ENCODE results near the gene STX1A.
A peak's percentile ranks its signal among the peaks of the same experiment; 100 is the strongest.
"Not testable (repeated sequence)": the region's sequence is repeated elsewhere in the genome, so short reads cannot be mapped to it uniquely, and the experiment has no call there.

Gene STX1A

DNA sequence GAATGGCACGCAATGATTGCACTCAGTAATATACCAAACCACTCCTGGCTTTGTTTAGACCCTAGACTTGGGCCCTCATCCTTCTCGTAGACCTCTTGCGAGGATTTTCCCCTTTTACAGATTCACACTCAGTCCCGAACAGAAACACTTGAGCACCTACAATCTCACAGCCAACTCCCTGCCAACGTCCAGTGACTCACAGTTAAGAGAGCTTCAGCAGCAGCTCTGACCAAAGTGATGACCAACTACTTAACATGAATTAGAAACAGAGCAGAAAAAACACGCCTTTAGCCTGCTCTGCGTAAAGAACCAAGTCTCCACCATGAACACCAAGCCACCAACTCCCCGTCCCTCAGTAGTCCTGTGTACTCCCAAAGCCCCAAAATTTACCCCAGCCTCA, 38.4 kb downstream of the STX1A start:
- peak; percentile 47 for DNase-seq

DNA sequence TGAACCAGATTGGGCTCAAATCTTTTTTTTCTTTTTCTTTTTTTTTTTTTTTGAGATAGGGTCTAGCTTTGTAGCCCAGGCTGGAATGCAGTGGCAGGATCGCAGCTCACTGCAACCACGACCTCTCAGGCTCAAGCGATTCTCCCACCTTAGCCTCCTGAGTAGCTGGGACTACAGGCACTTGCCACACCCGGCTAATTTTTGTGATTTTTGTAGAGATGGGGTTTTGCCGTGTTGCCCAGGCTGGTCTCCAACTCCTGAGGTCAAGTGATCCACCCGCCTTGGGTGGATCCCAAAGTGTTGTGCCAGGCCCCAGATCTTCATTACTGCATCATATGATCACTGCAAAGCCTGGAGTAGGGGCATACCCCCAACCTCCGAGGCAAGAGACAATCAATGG, 39.0 kb downstream of the STX1A start:
- no peak for DNase-seq

DNA sequence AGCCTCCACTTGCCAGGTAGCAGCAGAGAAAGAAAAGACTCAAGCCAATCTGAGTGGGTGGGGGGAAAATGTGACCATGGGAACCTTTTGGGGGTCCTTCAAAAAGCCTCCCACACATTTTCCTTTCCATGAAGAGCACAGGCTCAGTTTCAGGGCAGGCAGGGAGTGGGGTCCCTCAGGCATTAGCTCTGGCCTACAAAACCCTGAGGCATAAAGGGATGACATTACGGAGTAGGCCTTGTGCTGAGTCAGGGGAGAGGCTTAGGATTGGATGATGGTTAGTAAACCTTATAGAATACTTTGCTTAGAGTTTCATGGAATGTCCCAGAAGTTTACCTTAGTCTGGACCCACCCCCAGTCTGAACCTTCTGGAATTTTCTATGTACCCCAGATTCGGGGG, 39.8 kb downstream of the STX1A start:
- no peak for DNase-seq

DNA sequence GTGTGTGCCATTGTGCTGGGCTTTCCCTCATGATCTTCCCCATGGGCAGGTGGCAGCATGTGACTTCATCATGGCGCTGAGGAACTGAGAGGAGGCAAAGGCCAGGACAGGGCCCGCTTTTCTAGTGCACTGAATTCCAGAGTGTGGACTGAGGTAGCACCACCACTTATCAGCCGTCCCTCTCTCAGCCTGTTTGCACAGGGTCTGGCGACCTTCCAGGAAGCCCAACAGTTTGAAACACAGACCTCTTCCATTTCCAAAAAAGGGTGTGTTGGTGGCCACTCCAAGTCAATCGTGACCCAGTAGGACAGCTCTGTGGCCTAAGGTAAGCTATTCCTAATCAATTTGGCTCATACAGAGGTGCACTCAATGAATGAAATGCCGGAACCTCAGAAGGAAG, 40.6 kb downstream of the STX1A start:
- no peak for DNase-seq

DNA sequence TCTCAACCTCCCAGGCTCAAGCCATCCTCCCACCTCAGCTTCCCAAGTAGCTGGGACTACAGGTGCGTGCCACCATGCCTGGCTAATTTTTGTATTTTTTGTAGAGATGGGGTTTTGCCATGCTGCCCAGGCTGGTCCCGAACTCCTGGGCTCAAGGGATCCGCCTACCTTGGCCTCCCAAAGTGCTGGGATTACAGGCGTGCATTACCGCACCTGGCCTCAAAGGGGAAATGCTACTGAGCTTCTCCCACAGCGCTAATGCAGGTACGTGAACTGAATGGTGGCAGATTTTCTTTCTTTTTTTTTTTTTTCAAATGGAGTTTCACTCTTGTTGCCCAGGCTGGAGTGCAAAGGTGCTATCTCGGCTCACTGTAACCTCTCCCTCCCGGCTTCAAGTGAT, 43.4 kb downstream of the STX1A start:
- DNase-seq: not testable (repeated sequence)

DNA sequence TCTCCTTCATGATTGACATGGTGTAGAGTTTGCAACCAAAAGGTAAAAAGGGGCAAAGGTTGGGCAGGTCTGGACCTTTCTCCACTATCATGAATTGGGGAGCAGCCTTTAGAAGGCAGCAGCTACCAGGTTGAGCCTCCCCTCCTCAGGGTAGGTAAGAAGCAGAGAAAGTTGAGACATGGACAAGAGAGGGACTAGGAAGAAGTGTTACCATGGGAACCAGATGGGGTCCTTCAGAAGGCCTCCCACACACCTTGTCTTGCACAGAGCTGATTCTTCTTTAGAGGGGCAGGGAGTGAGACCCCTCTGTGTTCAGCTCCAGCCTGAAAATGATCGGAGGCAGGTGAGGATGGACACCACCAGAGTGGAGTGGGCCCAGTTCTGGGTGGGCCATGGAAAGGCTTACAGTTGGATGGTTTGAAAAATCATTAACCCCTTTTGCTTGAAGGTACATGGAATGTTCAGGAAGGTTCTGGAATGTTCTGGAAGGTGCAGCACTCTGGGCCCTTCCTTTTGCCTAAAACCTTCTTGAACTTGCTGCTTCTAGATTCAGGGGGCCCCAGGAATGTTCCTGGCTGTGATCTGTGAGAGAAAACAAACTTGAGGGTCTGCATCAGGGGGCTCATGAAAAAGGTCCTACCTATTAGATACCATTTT, 44.9 kb downstream of the STX1A start:
- no peak for DNase-seq

DNA sequence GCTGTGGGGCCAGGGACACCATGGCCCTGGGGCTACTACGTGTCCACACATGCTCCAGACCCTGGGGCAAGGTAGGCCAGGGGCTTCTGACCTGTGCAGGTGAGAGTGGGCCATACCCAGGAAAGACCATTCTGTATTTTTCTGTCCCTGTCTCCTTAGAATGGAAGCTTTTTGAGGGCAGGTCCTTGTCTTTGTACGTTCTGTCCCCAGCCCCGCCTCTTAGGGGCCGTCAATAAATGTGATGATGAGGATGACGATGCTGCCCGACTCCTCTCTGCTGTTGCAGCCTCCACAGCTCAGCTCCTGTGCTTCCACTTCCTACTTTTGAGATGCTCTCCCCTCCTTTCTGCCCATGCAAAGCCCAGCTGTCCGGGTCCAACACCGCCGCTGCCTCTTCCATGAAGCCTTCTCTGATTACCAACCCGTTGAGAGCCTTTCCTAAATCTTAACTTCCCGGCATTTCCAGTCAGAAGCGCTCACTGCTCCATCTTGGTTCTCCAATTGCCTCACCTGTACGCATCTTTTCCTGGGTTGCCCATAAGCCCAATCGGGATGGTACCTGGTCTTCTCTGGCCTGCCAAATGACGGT, 47.5 kb downstream of the STX1A start:
- DNase-seq: no peak

DNA sequence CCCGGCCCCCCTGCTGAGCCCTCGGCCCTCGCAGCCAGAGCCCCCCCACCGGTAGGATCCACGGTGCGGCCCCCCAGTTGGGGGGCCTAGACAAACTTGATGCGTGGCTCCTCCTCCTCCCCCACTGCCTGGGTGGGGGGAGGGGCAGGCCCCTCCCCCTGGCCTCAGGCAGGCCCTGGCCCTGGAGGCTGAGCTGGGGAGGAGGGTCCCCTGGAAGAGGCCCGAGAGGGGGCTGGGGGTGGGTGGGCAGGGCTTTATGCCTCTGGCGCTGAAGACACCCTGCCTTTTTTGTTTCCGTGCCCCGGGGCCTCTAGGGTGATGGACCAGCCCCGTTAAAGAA, 48.2 kb downstream of the STX1A start:
- no peak for DNase-seq

DNA sequence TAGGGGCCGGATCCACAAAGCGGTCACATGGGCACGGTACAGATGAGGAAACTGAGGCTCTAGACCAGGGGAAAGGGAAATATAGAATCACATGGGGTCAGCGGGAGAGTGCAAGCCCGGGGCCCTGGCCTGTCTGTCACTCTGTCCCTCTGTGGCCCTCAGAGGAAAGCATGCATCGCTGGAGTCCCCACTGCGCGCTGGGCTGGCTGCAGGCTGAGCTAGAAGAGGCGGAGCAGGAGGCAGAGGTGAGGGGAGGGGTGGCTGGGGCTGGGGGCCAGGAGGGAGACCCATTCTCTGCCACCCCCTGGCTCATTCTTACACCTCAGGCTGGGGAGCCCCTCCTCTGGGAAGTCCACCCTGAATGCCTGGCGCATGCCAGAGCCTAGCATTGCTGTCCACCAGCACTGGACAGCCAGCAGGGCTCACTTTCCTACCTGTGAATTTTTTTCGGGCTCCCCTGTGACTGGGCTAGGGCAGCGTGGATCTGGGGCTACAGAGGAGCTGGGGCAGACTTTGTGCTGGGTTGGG, 49.5 kb downstream of the STX1A start:
- no peak for DNase-seq

DNA sequence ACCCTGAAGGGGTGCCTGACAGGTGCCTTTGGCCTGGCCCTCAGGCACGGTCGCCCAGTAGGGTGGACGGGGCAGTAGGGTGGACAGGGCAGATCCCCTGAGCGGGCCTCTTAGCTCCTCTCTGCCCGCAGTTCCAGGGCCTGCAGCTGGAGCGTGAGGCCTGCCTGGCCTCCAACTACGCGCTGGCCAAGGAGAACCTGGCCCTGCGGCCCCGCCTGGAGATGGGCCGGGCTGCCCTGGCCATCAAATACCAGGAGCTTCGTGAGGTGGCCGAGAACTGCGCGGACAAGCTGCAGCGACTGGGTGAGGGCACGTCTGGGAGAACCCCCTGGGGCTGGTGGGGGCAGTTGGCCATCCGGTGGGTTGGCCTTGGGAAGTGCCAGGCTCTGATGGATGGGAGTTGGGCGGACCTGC, 50.2 kb downstream of the STX1A start:
- DNase-seq: no peak

DNA sequence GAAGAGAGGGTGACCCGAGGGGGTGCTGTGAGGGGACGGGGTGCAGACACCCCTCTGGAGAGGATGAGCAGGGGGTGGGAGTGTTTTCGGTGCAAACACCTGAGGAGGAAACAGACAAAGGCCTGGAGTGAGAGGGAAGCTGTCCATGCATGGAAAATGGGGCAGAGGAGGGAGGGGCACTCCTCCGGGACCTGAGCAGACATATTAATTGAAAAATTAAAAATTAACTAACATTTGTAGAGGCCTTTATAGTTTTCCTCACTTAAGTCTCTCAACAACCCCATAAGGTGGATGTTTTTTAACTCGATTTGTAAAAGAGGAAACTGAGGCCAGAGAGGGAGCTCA, 50.6 kb downstream of the STX1A start:
- no peak for DNase-seq

DNA sequence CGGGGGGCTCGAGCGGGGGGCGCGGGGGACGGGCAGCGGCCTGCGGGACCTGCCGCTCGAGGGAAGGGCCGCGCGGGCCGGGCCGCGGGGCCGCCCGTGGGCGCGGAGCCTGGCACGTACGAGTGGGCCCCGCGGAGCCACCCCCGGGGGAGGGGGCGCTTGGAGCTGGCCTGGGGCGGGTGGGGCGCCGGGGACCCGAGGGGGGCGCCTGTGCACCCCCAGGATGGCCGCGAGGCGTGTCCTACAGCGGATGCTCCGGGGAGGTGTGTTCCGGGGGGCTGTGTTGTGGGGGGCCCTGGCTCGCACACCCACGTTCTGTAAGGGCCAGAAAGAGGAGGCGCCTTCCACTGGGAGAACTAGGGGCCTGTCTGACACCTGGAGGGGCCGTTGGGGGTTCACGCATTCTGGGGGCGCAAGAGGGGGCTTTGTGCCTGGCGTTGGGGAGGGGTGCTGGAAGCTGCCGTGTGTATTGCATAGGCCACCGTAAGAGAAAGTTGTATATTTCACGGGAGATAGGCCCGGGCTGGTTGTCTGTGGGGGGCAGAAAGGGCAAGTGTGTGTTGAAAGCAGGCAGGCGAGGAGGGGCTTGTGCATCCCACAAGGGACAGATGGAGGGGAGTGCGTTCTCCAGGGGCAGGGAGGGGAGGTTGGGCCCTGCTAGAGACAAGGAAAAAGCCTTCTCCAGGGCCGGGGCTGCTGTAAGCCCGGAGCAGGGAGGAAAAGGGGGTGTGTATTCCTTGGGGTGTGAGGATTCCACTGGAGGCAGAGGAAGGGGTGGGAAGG, 51.2 kb downstream of the STX1A start:
- DNase-seq: peak; percentile 12

DNA sequence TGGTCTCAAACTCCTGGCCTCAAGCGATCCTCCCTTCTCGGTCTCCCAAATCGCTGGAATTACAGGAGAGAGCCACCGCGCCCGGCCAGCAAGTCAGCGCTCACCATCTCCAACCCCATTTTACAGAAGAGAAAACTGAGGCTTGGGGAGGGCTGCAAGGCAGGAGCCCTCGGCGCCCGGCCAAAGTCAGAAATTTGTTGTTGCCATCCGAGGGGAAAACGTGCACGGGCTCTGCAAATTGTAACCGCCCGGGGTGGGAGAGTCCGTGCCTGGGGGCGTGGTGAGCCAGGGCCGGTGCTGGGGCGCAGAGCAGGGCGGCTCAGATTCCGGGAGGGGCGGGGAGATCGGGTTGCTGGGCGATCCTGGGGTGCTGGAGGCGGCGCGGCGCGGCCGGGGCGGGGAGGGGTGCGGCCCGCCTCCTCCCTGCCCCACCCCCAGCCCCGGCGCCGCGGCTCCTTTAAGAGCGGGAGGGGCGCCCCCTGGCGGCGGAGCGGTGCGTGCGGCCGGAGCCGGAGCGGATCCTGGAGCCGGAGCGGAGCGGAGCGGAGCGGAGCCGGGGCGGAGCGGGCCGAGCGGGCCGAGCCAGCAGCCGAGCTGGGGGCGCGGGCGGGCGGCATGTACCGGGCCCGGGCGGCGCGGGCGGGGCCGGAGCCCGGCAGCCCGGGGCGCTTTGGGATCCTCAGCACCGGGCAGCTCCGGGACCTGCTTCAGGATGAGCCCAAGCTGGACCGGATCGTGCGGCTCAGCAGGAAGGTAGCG, 51.9 kb downstream of the STX1A start, which contains the start of gene VPS37D:
VPS37D (plus strand) TSS at position 488 of the 759 bp plus-strand sequence; CDS start at position 616, 128 bp downstream.
- peak; percentile 89 for DNase-seq

DNA sequence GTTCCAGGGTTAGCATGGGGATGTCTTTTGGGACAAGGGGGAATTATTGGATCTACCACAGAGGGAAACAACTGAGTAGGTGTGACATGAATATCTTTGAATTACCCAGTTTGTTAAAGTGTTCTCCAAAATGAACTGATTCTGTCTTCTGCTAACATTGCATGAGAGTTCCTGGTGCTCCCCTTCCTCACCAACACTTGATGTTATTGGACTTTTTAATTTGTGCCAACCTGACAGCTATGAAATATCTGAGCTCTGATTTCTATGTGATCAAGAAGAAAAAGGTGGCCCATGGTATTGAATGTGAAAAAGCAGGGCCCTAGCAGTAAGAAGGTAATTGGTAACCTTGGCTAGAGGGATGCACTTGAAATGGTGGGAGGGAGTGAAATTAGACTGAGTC, 56.4 kb downstream of the STX1A start:
- DNase-seq: no peak

DNA sequence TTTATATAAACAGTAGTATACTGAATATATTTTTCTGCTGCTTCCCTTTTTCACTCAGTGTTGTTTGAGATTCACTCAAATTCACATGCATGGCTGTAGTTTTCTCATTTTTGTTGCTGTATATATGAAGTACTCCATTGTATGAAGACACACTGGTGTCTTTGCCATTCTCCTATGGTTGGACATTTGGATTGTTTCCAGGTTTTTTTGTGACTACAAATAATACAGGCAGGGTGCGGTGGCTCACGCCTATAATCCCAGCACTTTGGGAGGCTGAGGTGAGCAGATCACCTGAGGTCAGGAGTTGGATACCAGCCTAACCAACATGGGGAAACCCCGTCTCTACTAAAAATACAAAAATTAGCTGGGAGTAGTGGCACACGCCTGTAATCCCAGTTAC, 58.9 kb downstream of the STX1A start:
- DNase-seq: not testable (repeated sequence)

DNA sequence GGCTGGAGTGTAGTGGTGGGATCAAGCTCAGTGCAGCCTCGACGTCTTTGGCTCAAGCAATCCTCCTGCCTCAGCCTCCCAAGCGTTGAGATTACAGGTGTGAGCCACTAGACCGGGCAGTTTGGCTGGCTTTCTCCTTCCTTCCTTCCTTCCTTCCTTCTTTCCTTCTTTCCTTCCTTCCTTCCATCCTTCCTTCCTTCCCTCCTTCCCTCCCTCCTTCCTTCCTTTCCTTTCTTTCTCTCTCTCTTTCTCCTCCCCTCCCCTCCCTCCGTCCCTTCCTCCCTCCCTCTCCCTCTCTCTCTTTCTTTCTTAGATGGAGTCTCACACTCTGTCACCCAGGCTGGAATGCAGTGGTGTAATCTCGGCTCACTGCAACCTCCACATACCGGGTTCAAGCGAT, 59.5 kb downstream of the STX1A start:
- no peak for DNase-seq

DNA sequence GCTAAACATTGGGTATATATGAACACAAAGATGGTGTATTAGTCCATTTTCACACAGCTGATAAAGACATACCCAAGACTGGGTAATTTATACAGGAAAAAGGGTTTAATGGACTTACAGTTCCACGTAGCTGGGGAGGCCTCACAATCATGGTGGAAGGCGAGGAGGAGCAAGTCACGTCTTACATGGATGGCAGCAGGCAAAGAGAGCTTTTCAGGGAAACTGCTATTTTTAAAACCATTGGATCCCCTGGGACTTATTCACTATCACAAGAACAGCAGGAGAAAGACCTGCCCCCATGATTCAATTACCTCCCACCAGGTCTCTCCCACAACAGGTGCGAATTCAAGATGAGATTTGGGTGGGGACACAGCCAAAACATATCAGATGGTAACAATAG, 64.2 kb downstream of the STX1A start:
- DNase-seq: not testable (repeated sequence)

DNA sequence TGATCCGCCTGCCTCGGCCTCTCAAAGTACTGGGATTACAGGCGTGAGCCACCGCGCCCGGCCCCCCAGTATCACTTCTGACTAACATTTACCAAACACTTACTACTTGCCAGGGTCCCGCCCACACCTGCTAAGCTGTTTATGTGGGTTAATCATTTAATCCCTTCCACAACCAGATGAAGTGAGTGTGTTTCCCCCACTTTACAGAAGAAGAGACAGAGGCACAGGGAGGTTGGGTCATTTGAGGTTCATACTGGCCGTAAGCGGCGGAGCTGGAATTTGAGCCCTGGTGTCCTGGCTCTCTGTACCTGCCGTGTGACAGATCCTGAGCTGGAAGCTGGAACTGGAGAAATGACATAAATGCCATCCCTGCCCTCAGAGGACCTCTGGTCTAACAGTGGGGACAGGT, 66.9 kb downstream of the STX1A start:
- DNase-seq: no peak

DNA sequence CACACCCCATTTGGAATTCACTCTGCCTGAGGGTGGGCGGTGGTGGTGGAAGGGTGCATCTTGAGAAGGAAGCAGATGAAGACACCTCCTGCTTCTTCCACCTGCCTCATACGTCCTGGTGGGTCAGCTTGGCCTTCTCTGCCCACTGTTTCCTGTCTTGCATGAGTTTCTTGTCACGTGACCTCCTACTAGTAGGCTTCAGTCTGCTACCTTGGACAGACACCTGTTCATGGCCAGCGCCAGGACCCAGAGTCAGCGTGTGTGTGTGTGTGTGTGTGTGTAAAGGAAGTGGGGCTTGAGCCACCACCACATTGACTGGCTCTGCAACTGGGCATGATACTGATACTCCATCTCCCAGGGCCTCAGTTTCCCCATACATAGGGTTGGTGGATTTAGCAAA, 68.9 kb downstream of the STX1A start:
- no peak for DNase-seq

DNA sequence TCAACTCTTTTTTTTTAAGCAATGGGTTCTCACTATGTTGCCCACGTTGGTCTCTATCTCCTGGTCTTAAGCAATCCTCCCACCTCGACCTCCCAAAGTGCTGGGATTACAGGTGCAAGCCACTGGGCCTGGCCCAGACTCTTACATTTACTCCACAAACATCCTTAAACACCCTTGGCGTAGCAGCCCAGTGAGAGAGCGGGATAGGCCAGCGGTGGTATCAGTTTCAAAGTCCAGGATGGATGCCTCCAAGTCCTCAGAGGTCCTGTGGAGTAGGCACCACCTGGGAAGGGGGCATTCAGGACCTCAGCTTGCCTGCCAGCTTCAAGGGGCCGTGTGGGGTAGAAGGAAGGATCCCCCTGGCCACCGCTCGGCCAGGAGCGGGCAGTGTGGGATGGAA, 69.9 kb downstream of the STX1A start:
- no peak for DNase-seq
